ENCODE results near the gene DNAJC10.
"Not testable (repeated sequence)": the region's sequence is repeated elsewhere in the genome, so short reads cannot be mapped to it uniquely, and the experiment has no call there.

DNAJC10 gene

GRCh38 chr2:182718459-182718858, 2.4 kb downstream of the DNAJC10 start:
- H3K4me1 ChIP-seq (ENCODE audit: insufficient read depth, low read length, poor library complexity, severe bottlenecking) = peaks cover 34% of the 10 kb centered on the region
- no peaks in the 10 kb centered on the region for H3K9me3 ChIP-seq (ENCODE audit: insufficient read depth, low read depth, low read length)
- H3K4me2 ChIP-seq (ENCODE audit: low read depth, low read length, poor library complexity, severe bottlenecking) = peak overlapping the region; percentile 82
- H3K4me3 ChIP-seq (ENCODE audit: low read length, poor library complexity, severe bottlenecking) = no peak overlapping the region
- no peak overlapping the region for H2AFZ ChIP-seq (ENCODE audit: low read length)
- no peak overlapping the region for H3K9ac ChIP-seq (ENCODE audit: low read depth, low read length, poor library complexity, severe bottlenecking)
- H3K36me3 ChIP-seq (ENCODE audit: insufficient read depth, low read length) = no peaks in the 10 kb centered on the region
- TF ChIP-seq, protein P1, sequence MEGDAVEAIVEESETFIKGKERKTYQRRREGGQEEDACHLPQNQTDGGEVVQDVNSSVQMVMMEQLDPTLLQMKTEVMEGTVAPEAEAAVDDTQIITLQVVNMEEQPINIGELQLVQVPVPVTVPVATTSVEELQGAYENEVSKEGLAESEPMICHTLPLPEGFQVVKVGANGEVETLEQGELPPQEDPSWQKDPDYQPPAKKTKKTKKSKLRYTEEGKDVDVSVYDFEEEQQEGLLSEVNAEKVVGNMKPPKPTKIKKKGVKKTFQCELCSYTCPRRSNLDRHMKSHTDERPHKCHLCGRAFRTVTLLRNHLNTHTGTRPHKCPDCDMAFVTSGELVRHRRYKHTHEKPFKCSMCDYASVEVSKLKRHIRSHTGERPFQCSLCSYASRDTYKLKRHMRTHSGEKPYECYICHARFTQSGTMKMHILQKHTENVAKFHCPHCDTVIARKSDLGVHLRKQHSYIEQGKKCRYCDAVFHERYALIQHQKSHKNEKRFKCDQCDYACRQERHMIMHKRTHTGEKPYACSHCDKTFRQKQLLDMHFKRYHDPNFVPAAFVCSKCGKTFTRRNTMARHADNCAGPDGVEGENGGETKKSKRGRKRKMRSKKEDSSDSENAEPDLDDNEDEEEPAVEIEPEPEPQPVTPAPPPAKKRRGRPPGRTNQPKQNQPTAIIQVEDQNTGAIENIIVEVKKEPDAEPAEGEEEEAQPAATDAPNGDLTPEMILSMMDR (conservative IDR thresholded peaks at IDR 0.05; ENCODE audit: low read length) = no peak
- no peak for TF ChIP-seq EZH2phosphoT487 (IDR thresholded peaks at IDR 0.05; ENCODE audit: borderline replicate concordance)
- H3K27me3 ChIP-seq (ENCODE audit: insufficient read depth, low read length, poor library complexity, severe bottlenecking) = no peaks in the 10 kb centered on the region
- H3K9me2 ChIP-seq (replicated peaks; ENCODE audit: low read depth, low read length) = no peaks in the 10 kb centered on the region
- peaks cover 16% of the 10 kb centered on the region; the same call in 1 of the 2 replicates for H3K79me2 ChIP-seq (ENCODE audit: insufficient read depth, low read length)
- H3F3A ChIP-seq (ENCODE audit: low read depth) = no peaks in the 10 kb centered on the region
- H4K20me1 ChIP-seq (ENCODE audit: insufficient read depth, low read length, poor library complexity, severe bottlenecking) = peaks cover 5% of the 10 kb centered on the region

DNA sequence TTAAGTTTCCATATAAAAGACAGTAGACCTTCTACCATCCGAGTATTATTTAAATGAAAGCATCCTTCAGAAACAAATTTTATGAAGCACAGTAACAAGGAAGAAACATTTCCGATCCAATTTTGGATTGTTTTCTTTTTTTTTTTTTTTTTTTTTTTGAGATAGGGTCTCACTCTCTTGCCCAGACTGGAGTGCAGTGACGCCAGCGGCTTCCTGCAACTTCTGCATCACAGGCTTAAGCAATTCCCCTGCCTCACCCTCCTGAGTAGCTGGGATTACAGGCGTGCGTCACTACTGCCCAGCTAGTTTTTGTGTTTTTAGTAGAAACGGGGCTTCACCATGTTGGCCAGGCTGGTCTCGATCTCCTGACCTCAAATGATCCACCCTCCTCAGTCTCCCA, 3.1 kb downstream of the DNAJC10 start:
- Histone ChIP-seq H3K4me2 (ENCODE audit: low read depth, low read length, poor library complexity, severe bottlenecking) (peak overlapping the region; percentile 33), H3K4me1 (ENCODE audit: insufficient read depth, low read length, poor library complexity, severe bottlenecking) (peaks cover 29% of the 10 kb centered on the region), H3K79me2 (ENCODE audit: insufficient read depth, low read length) (peaks cover 16% of the 10 kb centered on the region; the same call in 1 of the 2 replicates)
- H3K9me3 ChIP-seq (ENCODE audit: insufficient read depth, low read depth, low read length); H4K20me1 ChIP-seq (ENCODE audit: insufficient read depth, low read length, poor library complexity, severe bottlenecking); H3K9me2 ChIP-seq (replicated peaks; ENCODE audit: low read depth, low read length); H3K9ac ChIP-seq (ENCODE audit: low read depth, low read length, poor library complexity, severe bottlenecking); H3K4me3 ChIP-seq (ENCODE audit: low read length, poor library complexity, severe bottlenecking); H3F3A ChIP-seq (ENCODE audit: low read depth); H3K36me3 ChIP-seq (ENCODE audit: insufficient read depth, low read length); H2AFZ ChIP-seq (ENCODE audit: low read length); H3K27me3 ChIP-seq (ENCODE audit: insufficient read depth, low read length, poor library complexity, severe bottlenecking): not testable (repeated sequence)

DNA sequence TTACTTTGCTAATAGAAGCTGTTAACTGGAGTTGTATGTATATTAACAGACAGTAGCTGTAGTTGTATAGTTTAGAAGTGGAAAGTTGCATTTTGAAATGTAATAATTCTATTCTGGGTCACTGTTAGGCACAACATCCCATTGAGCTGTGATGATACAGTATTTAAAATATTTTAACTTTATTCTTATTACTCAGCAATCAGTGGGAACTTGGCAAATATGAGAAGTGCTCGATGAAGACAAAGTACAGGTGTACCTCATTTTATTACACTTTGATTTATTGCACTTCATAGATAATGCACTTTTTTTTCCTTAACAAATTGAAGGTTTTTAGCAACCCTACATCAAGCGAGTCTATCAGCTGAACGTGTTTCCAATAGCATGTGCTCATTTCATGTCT, 8.6 kb downstream of the DNAJC10 start:
- H3K4me2 ChIP-seq (ENCODE audit: low read depth, low read length, poor library complexity, severe bottlenecking) = no peak overlapping the region
- TF ChIP-seq, protein P1 (conservative IDR thresholded peaks at IDR 0.05; ENCODE audit: low read length) = no peak
- no peak for TF ChIP-seq EZH2phosphoT487 (IDR thresholded peaks at IDR 0.05; ENCODE audit: borderline replicate concordance)
- no peaks in the 10 kb centered on the region; the same call in 1 of the 2 replicates for H3K36me3 ChIP-seq (ENCODE audit: insufficient read depth, low read length)

DNA sequence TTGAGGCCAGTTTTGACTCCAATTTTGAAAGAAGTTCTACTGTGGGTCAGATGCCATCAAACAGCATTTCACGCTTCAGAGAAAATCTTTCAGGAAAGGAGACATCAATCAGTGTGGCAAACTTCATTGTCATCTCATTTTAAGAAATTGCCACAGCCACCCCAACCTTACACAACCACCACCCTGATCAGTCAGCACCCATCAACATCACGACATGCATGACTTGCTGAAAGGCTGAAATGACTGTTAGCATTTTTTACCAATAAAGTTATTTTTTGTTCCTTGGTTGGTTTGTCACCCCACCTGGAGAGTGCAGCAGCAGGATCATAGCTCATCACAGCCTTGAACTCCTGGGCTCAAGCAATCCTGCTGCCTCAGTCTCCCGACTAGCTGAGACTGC, 10.4 kb downstream of the DNAJC10 start:
- Histone ChIP-seq H3K79me2 (ENCODE audit: insufficient read depth, low read length) (no peaks in the 10 kb centered on the region), H3K4me3 (ENCODE audit: low read length, poor library complexity, severe bottlenecking) (no peak overlapping the region), H3K9me2 (replicated peaks; ENCODE audit: low read depth, low read length) (no peaks in the 10 kb centered on the region), H3K36me3 (ENCODE audit: insufficient read depth, low read length) (peaks cover 5% of the 10 kb centered on the region; the same call in 1 of the 2 replicates), H3F3A (ENCODE audit: low read depth) (no peaks in the 10 kb centered on the region), H4K20me1 (ENCODE audit: insufficient read depth, low read length, poor library complexity, severe bottlenecking) (no peaks in the 10 kb centered on the region), H3K9ac (ENCODE audit: low read depth, low read length, poor library complexity, severe bottlenecking) (no peak overlapping the region), H3K4me2 (ENCODE audit: low read depth, low read length, poor library complexity, severe bottlenecking) (no peak overlapping the region), H2AFZ (ENCODE audit: low read length) (no peak overlapping the region), H3K27me3 (ENCODE audit: insufficient read depth, low read length, poor library complexity, severe bottlenecking) (no peaks in the 10 kb centered on the region), H3K4me1 (ENCODE audit: insufficient read depth, low read length, poor library complexity, severe bottlenecking) (peaks cover 4% of the 10 kb centered on the region), H3K9me3 (ENCODE audit: insufficient read depth, low read depth, low read length) (no peaks in the 10 kb centered on the region)
- TF ChIP-seq EZH2phosphoT487 (IDR thresholded peaks at IDR 0.05; ENCODE audit: borderline replicate concordance) = no peak
- TF ChIP-seq, protein P1 (conservative IDR thresholded peaks at IDR 0.05; ENCODE audit: low read length) = no peak

More for the DNA sequence above, 8.6 kb downstream of the DNAJC10 start:
- Histone ChIP-seq H3K9me2 (replicated peaks; ENCODE audit: low read depth, low read length) (no peaks in the 10 kb centered on the region), H3K4me3 (ENCODE audit: low read length, poor library complexity, severe bottlenecking) (no peak overlapping the region), H4K20me1 (ENCODE audit: insufficient read depth, low read length, poor library complexity, severe bottlenecking) (peaks cover 5% of the 10 kb centered on the region), H3K9me3 (ENCODE audit: insufficient read depth, low read depth, low read length) (no peaks in the 10 kb centered on the region), H3K27me3 (ENCODE audit: insufficient read depth, low read length, poor library complexity, severe bottlenecking) (no peaks in the 10 kb centered on the region), H3F3A (ENCODE audit: low read depth) (no peaks in the 10 kb centered on the region), H3K9ac (ENCODE audit: low read depth, low read length, poor library complexity, severe bottlenecking) (no peak overlapping the region), H2AFZ (ENCODE audit: low read length) (no peak overlapping the region), H3K79me2 (ENCODE audit: insufficient read depth, low read length) (no peaks in the 10 kb centered on the region), H3K4me1 (ENCODE audit: insufficient read depth, low read length, poor library complexity, severe bottlenecking) (peaks cover 4% of the 10 kb centered on the region)
